K562 (cell line): ENCODE measurements around the gene ACOD1. TPM values are rescaled to one million over a fixed set of nuclear protein-coding genes. Genes with fewer than 3 reads are reported as not detected.

Experiments used
- ASH1L ChIP-seq: fragments of 450-650 bp; IDR thresholded peaks from 2 replicates; pipeline ENCODE4 v1.6.1; 2018; ENCODE audit warnings: borderline replicate concordance, mild to moderate bottlenecking, low read depth; ENCODE audit not compliant: partially characterized antibody
- BHLHE40 ChIP-seq: IDR thresholded peaks from 2 replicates; pipeline ENCODE4 v1.6.1; 2011; ENCODE audit warnings: low read length, improper control_type of control experiment
- C11orf30 ChIP-seq: fragments of 450-650 bp; IDR thresholded peaks from 2 replicates; pipeline ENCODE4 v1.6.1; 2016; ENCODE audit warnings: low read depth, mild to moderate bottlenecking
- CAMTA2 ChIP-seq: fragments of 250-450 bp; sonication (Bioruptor Pico); conservative IDR thresholded peaks from 2 replicates; pipeline ENCODE4 v1.5.1; 2022
- CBX1 ChIP-seq: sonication (generic); IDR thresholded peaks from 2 replicates; pipeline ENCODE4 v1.6.1; 2016; ENCODE audit warnings: antibody characterized with exemption, low read depth, mild to moderate bottlenecking
- CREM ChIP-seq: IDR thresholded peaks from 2 replicates; pipeline ENCODE4 v1.6.1; 2014; ENCODE audit warnings: antibody characterized with exemption, low read depth
- EP400 ChIP-seq: fragments of 450-650 bp; IDR thresholded peaks from 2 replicates; pipeline ENCODE4 v1.6.1; 2017; ENCODE audit warnings: antibody characterized with exemption, mild to moderate bottlenecking, moderate library complexity
- FOXA3 ChIP-seq, 2 experiments: fragments of 450-650 bp in 1 of 2; sonication (generic) in 1 of 2; formaldehyde crosslinking; IDR thresholded peaks in 1 of 2; conservative IDR thresholded peaks in 1 of 2; 2 replicates each; pipeline versions ENCODE4 v1.4.0 to v1.8.0; 2020 to 2022; ENCODE audit warnings: mild to moderate bottlenecking in 2 of 2, missing genetic modification reagents in 1 of 2
- GABPB1 ChIP-seq: sonication (generic); formaldehyde crosslinking; IDR thresholded peaks from 2 replicates; pipeline ENCODE4 v1.8.0; 2022; ENCODE audit warnings: mild to moderate bottlenecking, missing genetic modification reagents
- LCOR ChIP-seq: sonication (generic); formaldehyde crosslinking; IDR thresholded peaks from 2 replicates; pipeline ENCODE4 v1.8.0; 2022; ENCODE audit warnings: mild to moderate bottlenecking, missing genetic modification reagents
- MED1 ChIP-seq: sonication (generic); formaldehyde crosslinking; IDR thresholded peaks from 2 replicates; pipeline ENCODE4 v1.8.1; 2023; ENCODE audit warnings: missing genetic modification reagents, borderline replicate concordance
- MTA1 ChIP-seq: fragments of 450-650 bp; IDR thresholded peaks from 2 replicates; pipeline ENCODE4 v1.6.1; 2017; ENCODE audit warnings: borderline replicate concordance
- MYC ChIP-seq, 2 experiments: fragments of 250-450 bp in 1 of 2; sonication (Bioruptor Pico) in 1 of 2; IDR thresholded peaks; 2 replicates each; pipeline versions ENCODE4 v1.5.1 to v1.6.1; 2012 to 2021; ENCODE audit warnings: low read depth in 2 of 2, borderline replicate concordance in 1 of 2, improper control_type of control experiment in 1 of 2, low read length in 1 of 2, mild to moderate bottlenecking in 1 of 2, moderate library complexity in 1 of 2
- NONO ChIP-seq, 2 experiments: fragments of 200-400 bp in 1 of 2; fragments of 450-650 bp in 1 of 2; formaldehyde crosslinking in 1 of 2; IDR thresholded peaks; 2 replicates each; pipeline ENCODE4 v1.6.1; 2017; ENCODE audit warnings: low read depth in 2 of 2, mild to moderate bottlenecking in 2 of 2, moderate library complexity in 2 of 2, low read length in 1 of 2
- POLR2A ChIP-seq: fragments of 450-650 bp; conservative IDR thresholded peaks from 2 replicates; pipeline ENCODE4 v1.6.1; 2016
- POLR2H ChIP-seq: IDR thresholded peaks from 2 replicates; pipeline ENCODE4 v1.6.1; 2016; ENCODE audit warnings: missing genetic modification characterization, low read depth, mild to moderate bottlenecking, control low read depth, missing compliant biosample characterization, moderate library complexity
- RBFOX2 ChIP-seq: fragments of 200-400 bp; formaldehyde crosslinking; IDR thresholded peaks from 2 replicates; pipeline ENCODE4 v1.6.1; 2017; ENCODE audit warnings: low read depth, mild to moderate bottlenecking, low read length, moderate library complexity
- TBL1XR1 ChIP-seq, 2 experiments: IDR thresholded peaks; 2 replicates each; pipeline ENCODE4 v1.6.1; 2012; ENCODE audit warnings: improper control_type of control experiment in 2 of 2, low read length in 2 of 2, mild to moderate bottlenecking in 1 of 2
- TFAP4 ChIP-seq: sonication (generic); formaldehyde crosslinking; IDR thresholded peaks from 2 replicates; pipeline ENCODE4 v1.8.0; 2022; ENCODE audit warnings: missing genetic modification reagents, mild to moderate bottlenecking, moderate library complexity, borderline replicate concordance
- THAP7 ChIP-seq: fragments of 250-450 bp; sonication (Bioruptor Pico); IDR thresholded peaks from 2 replicates; pipeline ENCODE4 v1.5.0; 2021
- ZBTB7A ChIP-seq: IDR thresholded peaks from 2 replicates; pipeline ENCODE4 v1.6.1; 2011; ENCODE audit warnings: low read depth, mild to moderate bottlenecking, low read length, moderate library complexity, borderline replicate concordance; ENCODE audit not compliant: control insufficient read depth
- ZNF224 ChIP-seq: sonication (generic); formaldehyde crosslinking; IDR thresholded peaks from 2 replicates; pipeline ENCODE4 v1.8.0; 2022; ENCODE audit warnings: mild to moderate bottlenecking, missing genetic modification reagents
- ZNF3 ChIP-seq: fragments of 250-450 bp; sonication (Bioruptor Pico); IDR thresholded peaks from 2 replicates; pipeline ENCODE4 v1.5.0; 2021; ENCODE audit warnings: mild to moderate bottlenecking, moderate library complexity
- polyA plus RNA-seq, 8 experiments: library from polyadenylated mRNA; depleted of rRNA in 4 of 8; stranded (reverse) in 5 of 8; unstranded in 3 of 8; fragments of >200 nt; fragmentation: Nextera tagmentation in 2 of 8; fragmentation: Illumina TruSeq in 1 of 8; extraction: Ambion mirVana in 2 of 8; extraction: Trizol in 1 of 8; gene quantifications; 2 replicates each; pipeline versions ENCODE4 v1.2.1 to v1.2.3, GENCODE V29; 2011 to 2014; ENCODE audit warnings: inconsistent platforms in 1 of 8, missing spikeins in 1 of 8
- total RNA-seq, 7 experiments: library from RNA; depleted of rRNA in 6 of 7; stranded (reverse); fragments of >200 nt in 6 of 7; fragmentation: Illumina TruSeq in 2 of 7; extraction: Trizol in 2 of 7; gene quantifications; 2 replicates each; pipeline versions ENCODE4 v1.2.1 to v1.2.3, GENCODE V29; 2011 to 2021; ENCODE audit warnings: low replicate concordance in 1 of 7
- TF ChIP-seq, protein P1 (sequence below): fragments of 250-450 bp; sonication (Bioruptor Pico); IDR thresholded peaks from 2 replicates; pipeline ENCODE4 v1.4.0; 2020
- TF ChIP-seq, protein P2 (sequence below): sonication (generic); formaldehyde crosslinking; IDR thresholded peaks from 2 replicates; pipeline ENCODE4 v1.8.1; 2023; ENCODE audit warnings: mild to moderate bottlenecking, missing genetic modification reagents, moderate library complexity

The ACOD1 gene
- total and polyA plus RNA-seq, 9 of the 15 experiments (the other 6 are each of a cell fraction or from before 2014, with no cell fraction given): not detected

DNA sequence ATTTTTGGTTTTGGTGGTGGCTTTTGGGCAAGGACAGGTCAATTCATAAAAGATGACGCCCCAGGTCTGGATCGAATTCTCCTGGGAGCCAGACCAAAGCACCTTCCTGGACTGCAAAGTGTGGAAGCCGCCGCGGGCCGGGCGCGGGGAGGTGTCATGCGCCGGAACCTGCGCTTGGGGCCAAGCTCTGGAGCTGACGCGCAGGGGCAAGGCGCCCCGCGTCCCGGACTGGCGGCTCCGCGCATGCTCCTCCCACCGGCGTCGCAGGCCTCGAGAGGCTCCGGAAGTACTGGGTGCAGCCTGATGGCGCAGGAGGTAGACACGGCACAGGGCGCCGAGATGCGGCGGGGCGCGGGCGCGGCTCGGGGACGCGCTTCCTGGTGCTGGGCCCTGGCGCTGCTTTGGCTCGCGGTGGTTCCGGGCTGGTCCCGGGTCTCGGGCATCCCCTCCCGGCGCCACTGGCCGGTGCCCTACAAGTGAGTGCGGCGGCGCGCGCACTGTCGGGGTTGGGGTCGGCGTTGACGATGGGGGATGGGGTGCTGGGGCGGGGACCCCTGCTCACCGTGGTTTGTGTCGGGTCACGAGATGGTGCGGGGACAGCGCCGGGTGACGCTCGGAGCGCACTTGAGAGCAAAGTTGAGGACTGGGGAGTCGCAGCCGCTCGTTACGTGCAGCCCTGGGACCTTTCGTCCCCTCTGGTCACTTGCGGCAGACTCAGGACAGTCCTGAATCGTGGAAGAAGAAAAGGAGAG, 43.7 kb downstream of the ACOD1 start, which contains the start of gene CLN5 (continued):
- TF ChIP-seq ZBTB7A (peak; percentile 24; the same call in 1 of the 2 replicates), ZNF3 (CRISPR knock-in tag) (no peak), GABPB1 (CRISPR knock-in tag) (peak; percentile 92), NONO (IDR thresholded peaks at IDR 0.05; ENCODE audit: low read depth in 2 of 2, low read length in 1 of 2) (peak in 1 of 2 experiments; percentile 91; a peak in 2 of 4 replicates), RBFOX2 (peak; percentile 96), FOXA3 (CRISPR knock-in tag; conservative IDR thresholded peaks at IDR 0.05 in 1 of 2, IDR thresholded peaks at IDR 0.05 in 1 of 2) (no peak), EP400 (peak; percentile 64; the same call in 1 of the 2 replicates), C11orf30 (peak; percentile 83), MED1 (CRISPR knock-in tag) (no peak), ZNF224 (CRISPR knock-in tag) (no peak), POLR2H (tag) (peak; percentile 77), CREM (peak; percentile 99), POLR2A (peak; percentile 85), CBX1 (0 out of 2 replicates have a peak, but pooled peaks have one; percentile 51), CAMTA2 (CRISPR knock-in tag) (no peak), MYC (IDR thresholded peaks at IDR 0.05; ENCODE audit: low read depth, low read length) (peak; percentile 34), MYC (CRISPR knock-in tag; IDR thresholded peaks at IDR 0.05; ENCODE audit: borderline replicate concordance, low read depth) (no peak), LCOR (CRISPR knock-in tag) (no peak), THAP7 (CRISPR knock-in tag) (no peak), TBL1XR1 (IDR thresholded peaks at IDR 0.05; ENCODE audit: low read length in 2 of 2) (peak in 1 of 2 experiments; percentile 56; a peak in 1 of 4 replicates), TFAP4 (peak; percentile 52; the same call in 1 of the 2 replicates), ASH1L (no peak), BHLHE40 (peak; percentile 21; the same call in 1 of the 2 replicates), MTA1 (peak; percentile 96)
- TF ChIP-seq, protein P1, sequence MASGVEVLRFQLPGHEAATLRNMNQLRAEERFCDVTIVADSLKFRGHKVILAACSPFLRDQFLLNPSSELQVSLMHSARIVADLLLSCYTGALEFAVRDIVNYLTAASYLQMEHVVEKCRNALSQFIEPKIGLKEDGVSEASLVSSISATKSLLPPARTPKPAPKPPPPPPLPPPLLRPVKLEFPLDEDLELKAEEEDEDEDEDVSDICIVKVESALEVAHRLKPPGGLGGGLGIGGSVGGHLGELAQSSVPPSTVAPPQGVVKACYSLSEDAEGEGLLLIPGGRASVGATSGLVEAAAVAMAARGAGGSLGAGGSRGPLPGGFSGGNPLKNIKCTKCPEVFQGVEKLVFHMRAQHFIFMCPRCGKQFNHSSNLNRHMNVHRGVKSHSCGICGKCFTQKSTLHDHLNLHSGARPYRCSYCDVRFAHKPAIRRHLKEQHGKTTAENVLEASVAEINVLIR: peak; percentile 88
- TF ChIP-seq, protein P2, sequence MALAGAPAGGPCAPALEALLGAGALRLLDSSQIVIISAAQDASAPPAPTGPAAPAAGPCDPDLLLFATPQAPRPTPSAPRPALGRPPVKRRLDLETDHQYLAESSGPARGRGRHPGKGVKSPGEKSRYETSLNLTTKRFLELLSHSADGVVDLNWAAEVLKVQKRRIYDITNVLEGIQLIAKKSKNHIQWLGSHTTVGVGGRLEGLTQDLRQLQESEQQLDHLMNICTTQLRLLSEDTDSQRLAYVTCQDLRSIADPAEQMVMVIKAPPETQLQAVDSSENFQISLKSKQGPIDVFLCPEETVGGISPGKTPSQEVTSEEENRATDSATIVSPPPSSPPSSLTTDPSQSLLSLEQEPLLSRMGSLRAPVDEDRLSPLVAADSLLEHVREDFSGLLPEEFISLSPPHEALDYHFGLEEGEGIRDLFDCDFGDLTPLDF (CRISPR knock-in tag): peak; percentile 38; the same call in 1 of the 2 replicates
